ENCODE data around the gene TUBD1. TPM values are rescaled to one million over a fixed set of nuclear protein-coding genes. Genes with fewer than 3 reads are reported as not detected.
"Not testable (repeated sequence)": the region's sequence is repeated elsewhere in the genome, so short reads cannot be mapped to it uniquely, and the experiment has no call there.

The TUBD1 gene
- total RNA-seq, 1 experiment from 2014 or later: 7.3 TPM

GRCh38 chr17:59851439-59852375 is 41.0 kb downstream of the TUBD1 start:
- in situ Hi-C loops (cut with HindIII; ENCODE audit: low pct_unique_long_range_greater_than_20kb, low sequenced_read_pairs): no loop called here
- no peak for DNase-seq (ENCODE audit: low read depth, low spot score)

GRCh38 chr17:59850311-59850710 is 42.4 kb downstream of the TUBD1 start:
- DNase-seq (ENCODE audit: low read depth, low spot score); in situ Hi-C loops (cut with HindIII; ENCODE audit: low pct_unique_long_range_greater_than_20kb, low sequenced_read_pairs): not testable (repeated sequence)

- no peak for DNase-seq (ENCODE audit: low read depth, low spot score)
- in situ Hi-C loops (cut with HindIII; ENCODE audit: low pct_unique_long_range_greater_than_20kb, low sequenced_read_pairs): no loop called here
Measured at GRCh38 chr17:59848778-59849177, 44.0 kb downstream of the TUBD1 start.

- DNase-seq (ENCODE audit: low read depth, low spot score): no peak
- in situ Hi-C loops (cut with HindIII; ENCODE audit: low pct_unique_long_range_greater_than_20kb, low sequenced_read_pairs): no loop called here
Measured at GRCh38 chr17:59848385-59848668, 44.4 kb downstream of the TUBD1 start.

GRCh38 chr17:59846394-59847165 is 46.2 kb downstream of the TUBD1 start:
- in situ Hi-C loops (cut with HindIII; ENCODE audit: low pct_unique_long_range_greater_than_20kb, low sequenced_read_pairs): no loop called here
- peak; percentile 48 for DNase-seq (ENCODE audit: low read depth, low spot score)

- in situ Hi-C loops (cut with HindIII; ENCODE audit: low pct_unique_long_range_greater_than_20kb, low sequenced_read_pairs): no loop called here
- peak; percentile 62 for DNase-seq (ENCODE audit: low read depth, low spot score)
Measured at GRCh38 chr17:59845595-59846393, 46.9 kb downstream of the TUBD1 start.

GRCh38 chr17:59844884-59845594 is 47.7 kb downstream of the TUBD1 start:
- peak; percentile 55 for DNase-seq (ENCODE audit: low read depth, low spot score)
- in situ Hi-C loops (cut with HindIII; ENCODE audit: low pct_unique_long_range_greater_than_20kb, low sequenced_read_pairs): no loop called here

- in situ Hi-C loops (cut with HindIII; ENCODE audit: low pct_unique_long_range_greater_than_20kb, low sequenced_read_pairs): no loop called here
- peak; percentile 93 for DNase-seq (ENCODE audit: low read depth, low spot score)
Measured at GRCh38 chr17:59842901-59843652, 49.7 kb downstream of the TUBD1 start.

- in situ Hi-C loops (cut with HindIII; ENCODE audit: low pct_unique_long_range_greater_than_20kb, low sequenced_read_pairs): not testable (repeated sequence)
Measured at GRCh38 chr17:59841882-59842263, 50.9 kb downstream of the TUBD1 start.

GRCh38 chr17:59841091-59841881 is 51.5 kb downstream of the TUBD1 start:
- DNase-seq (ENCODE audit: low read depth, low spot score): peak; percentile 74
- in situ Hi-C loops (cut with HindIII; ENCODE audit: low pct_unique_long_range_greater_than_20kb, low sequenced_read_pairs): not testable (repeated sequence)

More at GRCh38 chr17:59841882-59842263, 50.9 kb downstream of the TUBD1 start:
- not testable (repeated sequence) for DNase-seq (ENCODE audit: low read depth, low spot score)

- in situ Hi-C loops (cut with HindIII; ENCODE audit: low pct_unique_long_range_greater_than_20kb, low sequenced_read_pairs): no loop called here
- DNase-seq (ENCODE audit: low read depth, low spot score): peak; percentile 70
Measured at GRCh38 chr17:59840329-59841090, 52.2 kb downstream of the TUBD1 start.

GRCh38 chr17:59839651-59840328 is 53.0 kb downstream of the TUBD1 start:
- DNase-seq (ENCODE audit: low read depth, low spot score): peak; percentile 90
- in situ Hi-C loops (cut with HindIII; ENCODE audit: low pct_unique_long_range_greater_than_20kb, low sequenced_read_pairs): no loop called here

- in situ Hi-C loops (cut with HindIII; ENCODE audit: low pct_unique_long_range_greater_than_20kb, low sequenced_read_pairs): no loop called here
- DNase-seq (ENCODE audit: low read depth, low spot score): peak; percentile 83
Measured at GRCh38 chr17:59838052-59838916, 54.5 kb downstream of the TUBD1 start.

Measured in SK-MEL-5 (cell line).